Fibroblast of lung (primary cell): ENCODE data around the gene SPTBN1. TPM values are rescaled to one million over a fixed set of nuclear protein-coding genes. Genes with fewer than 3 reads are reported as not detected.
A peak's percentile ranks its signal among the peaks of the same experiment; 100 is the strongest.

ENCODE experiments used
- DNase-seq, 2 donors: peaks; one replicate each; pipeline versions ENCODE4 v3.0.0 to v3.0.0-alpha.2; 2010; ENCODE audit warnings: low read depth in 2 of 2
- H2AFZ ChIP-seq: 2 replicates; pipeline ENCODE4 v1.5.1; 2012; ENCODE audit warnings: low read length, control low read depth, inconsistent platforms
- H3K27ac ChIP-seq: 2 replicates; pipeline ENCODE4 v1.5.1; 2011; ENCODE audit warnings: low read length, control low read depth; ENCODE audit not compliant: insufficient read depth
- H3K27me3 ChIP-seq: 2 replicates; pipeline ENCODE4 v1.5.1; 2011; ENCODE audit warnings: mild to moderate bottlenecking, low read length; ENCODE audit not compliant: control insufficient read depth, insufficient read depth
- H3K36me3 ChIP-seq: 2 replicates; pipeline ENCODE4 v1.5.1; 2011; ENCODE audit warnings: low read length; ENCODE audit not compliant: control insufficient read depth, insufficient read depth
- H3K4me1 ChIP-seq: 2 replicates; pipeline ENCODE4 v1.5.1; 2011; ENCODE audit warnings: low read length; ENCODE audit not compliant: control insufficient read depth, insufficient read depth; ENCODE audit errors: extremely low read depth
- H3K4me2 ChIP-seq: 2 replicates; pipeline ENCODE4 v1.5.1; 2011; ENCODE audit warnings: low read length, control low read depth; ENCODE audit not compliant: insufficient read depth; ENCODE audit errors: extremely low read depth
- H3K4me3 ChIP-seq, 4 experiments: fragments of 200-600 bp in 1 of 4; sonication (generic) in 1 of 4; replicated peaks in 1 of 4; 2 replicates each; pipeline ENCODE4 v1.5.1; 2011 to 2016; ENCODE audit warnings: low read length in 4 of 4, low read depth in 3 of 4, mild to moderate bottlenecking in 3 of 4, control low read depth in 2 of 4, inconsistent platforms in 1 of 4, mixed read lengths in 1 of 4; ENCODE audit not compliant: insufficient read depth in 1 of 4; ENCODE audit errors: control extremely low read depth in 1 of 4
- H3K79me2 ChIP-seq: 2 replicates; pipeline ENCODE4 v1.5.1; 2012; ENCODE audit warnings: mild to moderate bottlenecking, low read length, inconsistent platforms; ENCODE audit not compliant: control insufficient read depth, insufficient read depth
- H3K9ac ChIP-seq: 2 replicates; pipeline ENCODE4 v1.5.1; 2011; ENCODE audit warnings: mild to moderate bottlenecking, low read length, control low read depth; ENCODE audit not compliant: insufficient read depth
- H3K9me3 ChIP-seq: 2 replicates; pipeline ENCODE4 v1.5.1; 2012; ENCODE audit warnings: low read depth, low read length; ENCODE audit not compliant: control insufficient read depth, insufficient read depth
- H4K20me1 ChIP-seq: 2 replicates; pipeline ENCODE4 v1.5.1; 2011; ENCODE audit warnings: low read length; ENCODE audit not compliant: control insufficient read depth, insufficient read depth; ENCODE audit errors: extremely low read depth
- CTCF ChIP-seq, 2 donors: IDR thresholded peaks in 1 of 2; conservative IDR thresholded peaks in 1 of 2; 1 replicate in 1 of 2; 2 replicates in 1 of 2; pipeline ENCODE4 v1.5.1; 2011 to 2012; ENCODE audit warnings: low read length in 2 of 2, control low read depth in 1 of 2, inconsistent platforms in 1 of 2, low read depth in 1 of 2, mild to moderate bottlenecking in 1 of 2
- EZH2 ChIP-seq: IDR thresholded peaks from 2 replicates; pipeline ENCODE4 v1.5.1; 2012; ENCODE audit warnings: low read length, control low read depth, mild to moderate bottlenecking; ENCODE audit errors: missing control alignments
- polyA plus RNA-seq, 2 donors: library from polyadenylated mRNA; depleted of rRNA in 1 of 2; stranded (reverse) in 1 of 2; unstranded in 1 of 2; fragments of >200 nt; gene quantifications; 2 replicates each; pipeline ENCODE4 v1.2.1, GENCODE V29; 2011 to 2012; ENCODE audit warnings: missing spikeins in 1 of 2
- total RNA-seq: library from RNA; depleted of rRNA; stranded (reverse); fragments of >200 nt; gene quantifications from 2 replicates; pipeline ENCODE4 v1.2.1, GENCODE V29; 2014

Gene SPTBN1
- total and polyA plus RNA-seq, 2 donors (not counting 1 experiment from before 2014, with no cell fraction given), result 123 to 325 TPM

DNA sequence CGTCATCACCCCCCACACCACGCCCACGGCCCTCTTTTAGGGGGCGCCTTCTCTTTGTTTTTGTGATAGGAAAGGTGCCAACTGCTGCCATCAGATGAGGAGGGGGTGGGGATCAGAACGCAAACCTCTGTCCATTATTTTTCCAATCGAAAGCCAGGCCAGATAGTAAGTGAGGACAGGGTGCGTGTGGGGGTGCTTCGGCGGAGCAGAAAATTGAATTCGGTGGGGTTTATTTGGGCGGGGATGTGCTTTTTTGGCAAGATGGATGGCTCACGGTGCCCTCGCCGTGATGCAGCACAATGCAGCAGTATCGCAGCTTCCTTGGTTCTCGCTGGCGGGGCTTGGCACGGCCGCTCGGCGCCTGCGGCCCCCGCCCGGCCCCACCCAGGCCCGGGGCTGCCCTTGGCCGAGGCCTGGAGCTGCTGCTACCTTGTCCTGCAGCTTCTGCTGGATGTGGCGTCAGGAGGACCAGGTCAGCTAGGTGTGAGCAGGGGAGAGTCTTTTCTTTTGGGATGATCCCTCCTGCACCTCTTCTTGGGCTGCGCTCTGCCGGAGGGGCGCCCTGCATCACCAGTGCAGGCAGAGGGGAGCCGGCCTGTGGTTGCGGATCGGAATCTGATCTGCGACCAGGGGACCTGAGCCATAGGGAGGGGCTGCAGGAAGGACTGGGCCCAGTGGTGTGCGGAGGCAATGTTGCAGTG, 1.3 kb downstream of the SPTBN1 start:
- Histone ChIP-seq H3K36me3 (no peaks in the 10 kb centered on the region), H3K4me1 (peaks cover 2% of the 10 kb centered on the region), H3K27ac (peak overlapping the region; percentile 70), H4K20me1 (peaks cover 9% of the 10 kb centered on the region), H3K4me2 (peak overlapping the region; percentile 96), H3K9me3 (no peaks in the 10 kb centered on the region), H3K9ac (peak overlapping the region; percentile 65), H3K4me3 (peak overlapping the region; percentile 73 to 89 (median 84)), H2AFZ (no peak overlapping the region), H3K79me2 (peaks cover 54% of the 10 kb centered on the region), H3K27me3 (no peaks in the 10 kb centered on the region)
- TF ChIP-seq CTCF (conservative IDR thresholded peaks at IDR 0.05 in 1 of 2, IDR thresholded peaks at IDR 0.05 in 1 of 2; ENCODE audit: low read depth in 1 of 2, low read length in 2 of 2) (no peak), EZH2 (no peak)
- DNase-seq, result peak; percentile 17 to 33

DNA sequence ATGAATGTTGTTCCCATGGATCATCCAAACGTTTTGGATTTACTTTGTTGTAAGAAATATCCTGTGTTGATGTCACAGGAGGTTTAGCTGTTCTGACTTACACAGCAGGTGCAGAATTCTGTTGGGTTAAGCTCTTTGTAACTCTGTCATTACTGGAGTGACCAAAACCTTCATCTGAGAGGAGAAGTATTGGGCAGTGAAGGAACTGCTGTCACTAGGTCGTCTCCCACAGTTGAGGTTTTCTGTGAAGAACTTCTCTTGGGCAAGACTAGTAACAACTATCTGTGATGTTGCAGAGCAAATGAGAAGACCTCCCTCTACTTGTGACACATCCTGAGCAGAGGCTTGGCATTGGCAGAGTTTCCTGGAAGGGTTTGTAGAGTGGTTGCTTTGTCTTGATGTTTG, 2.9 kb downstream of the SPTBN1 start:
- Histone ChIP-seq H2AFZ (no peak overlapping the region), H3K27me3 (no peaks in the 10 kb centered on the region), H3K27ac (no peak overlapping the region), H3K4me1 (peaks cover 2% of the 10 kb centered on the region), H3K9me3 (no peaks in the 10 kb centered on the region), H3K79me2 (peaks cover 70% of the 10 kb centered on the region), H3K36me3 (no peaks in the 10 kb centered on the region), H3K4me2 (peak overlapping the region; percentile 96), H4K20me1 (peaks cover 9% of the 10 kb centered on the region), H3K4me3 (peak overlapping the region; percentile 73 to 89 (median 84)), H3K9ac (no peak overlapping the region)
- peak; percentile 56 to 63 for DNase-seq
- no peak for TF ChIP-seq CTCF (conservative IDR thresholded peaks at IDR 0.05 in 1 of 2, IDR thresholded peaks at IDR 0.05 in 1 of 2; ENCODE audit: low read depth in 1 of 2, low read length in 2 of 2)
- no peak for TF ChIP-seq EZH2

DNA sequence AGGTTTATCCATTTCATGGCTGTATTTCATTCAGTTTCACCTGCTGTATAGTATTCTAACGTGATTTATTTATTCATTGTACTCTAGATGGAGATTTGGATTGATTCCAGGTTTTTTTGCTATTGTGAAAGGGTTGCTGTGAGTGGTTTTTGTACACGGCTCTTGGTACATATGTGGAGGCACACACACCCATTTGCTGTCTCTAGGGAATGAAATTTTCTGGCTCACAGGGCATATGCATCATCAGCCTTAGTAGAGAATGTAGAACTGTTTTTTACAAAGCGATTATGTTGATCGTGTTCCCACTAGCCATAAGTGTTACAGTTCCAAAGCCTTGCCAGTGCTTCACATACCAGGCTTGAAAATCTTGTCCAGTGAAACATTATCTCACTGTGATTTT, 5.1 kb downstream of the SPTBN1 start:
- Histone ChIP-seq H3K27ac (no peak overlapping the region), H3K36me3 (no peaks in the 10 kb centered on the region), H3K9me3 (no peaks in the 10 kb centered on the region), H3K27me3 (no peaks in the 10 kb centered on the region), H3K9ac (no peak overlapping the region), H3K79me2 (peaks cover 91% of the 10 kb centered on the region), H2AFZ (no peak overlapping the region), H4K20me1 (peaks cover 9% of the 10 kb centered on the region), H3K4me2 (no peak overlapping the region), H3K4me1 (peaks cover 2% of the 10 kb centered on the region), H3K4me3 (no peak overlapping the region)
- TF ChIP-seq EZH2, result no peak
- no peak for TF ChIP-seq CTCF (conservative IDR thresholded peaks at IDR 0.05 in 1 of 2, IDR thresholded peaks at IDR 0.05 in 1 of 2; ENCODE audit: low read depth in 1 of 2, low read length in 2 of 2)
- peak in 1 of 2 donors; percentile 90 for DNase-seq
